AG08396 (cell line): ENCODE data around the gene TEX9.

Experiments used
- DNase-seq: peaks from one replicate; pipeline ENCODE4 v3.0.0; 2012; ENCODE audit warnings: low spot score, mixed read lengths

Gene TEX9

DNA sequence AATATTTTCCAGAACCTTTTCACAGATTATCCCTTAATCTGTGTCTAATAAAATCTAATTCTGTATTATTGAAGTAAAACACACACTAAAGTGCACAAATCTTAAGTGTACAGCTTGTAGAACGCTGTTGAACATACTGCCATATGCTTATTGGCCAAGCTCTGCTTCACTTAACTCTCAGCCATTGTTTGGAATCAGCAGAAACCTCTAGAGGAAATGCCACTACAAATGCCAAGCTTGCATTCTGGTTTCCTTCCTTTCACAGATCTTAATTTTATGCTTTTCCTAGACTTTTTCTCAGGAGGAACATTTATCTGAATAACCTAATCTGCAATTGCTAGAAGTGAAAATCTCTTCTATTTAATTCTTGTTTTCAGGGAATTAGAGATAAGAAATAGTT lies 89.6 kb downstream of the TEX9 start:
- no peak for DNase-seq

DNA sequence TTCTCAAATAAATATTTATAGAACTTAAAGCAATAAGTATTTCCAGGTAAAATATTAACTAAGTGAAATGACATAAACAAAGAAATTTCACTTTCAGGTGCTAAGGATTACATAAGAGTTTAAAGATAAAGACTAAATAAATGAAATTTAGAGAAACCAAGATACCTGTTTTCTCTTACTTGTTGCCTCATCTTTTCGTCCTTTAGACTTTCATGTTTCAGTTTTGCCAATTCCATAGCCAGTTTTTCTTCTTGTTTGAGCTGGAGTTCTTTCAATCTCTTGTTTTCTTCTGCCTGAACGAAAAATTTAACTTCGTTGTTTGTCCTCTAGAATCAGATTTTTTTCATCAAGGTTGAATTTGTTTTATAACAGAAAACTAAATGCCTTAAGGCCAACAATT lies 91.0 kb downstream of the TEX9 start:
- no peak for DNase-seq

DNA sequence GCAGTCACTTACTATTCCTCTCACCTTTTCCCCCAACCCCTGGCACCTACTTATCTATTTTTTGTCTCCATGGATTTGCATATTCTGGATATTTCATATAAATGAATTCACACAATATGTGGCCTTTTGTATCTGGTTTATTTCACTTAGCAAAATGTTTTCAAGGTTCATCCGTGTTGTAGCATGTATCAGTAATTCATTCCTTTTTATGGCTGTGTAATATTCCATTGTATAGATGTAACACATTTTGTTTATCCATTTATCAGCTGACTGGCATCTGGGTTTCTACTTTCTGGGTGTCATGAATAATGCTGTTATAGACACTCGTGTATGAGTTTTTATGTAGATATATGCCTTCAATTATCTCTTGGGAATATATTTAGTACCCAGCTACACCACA lies 93.9 kb downstream of the TEX9 start:
- DNase-seq, result no peak

DNA sequence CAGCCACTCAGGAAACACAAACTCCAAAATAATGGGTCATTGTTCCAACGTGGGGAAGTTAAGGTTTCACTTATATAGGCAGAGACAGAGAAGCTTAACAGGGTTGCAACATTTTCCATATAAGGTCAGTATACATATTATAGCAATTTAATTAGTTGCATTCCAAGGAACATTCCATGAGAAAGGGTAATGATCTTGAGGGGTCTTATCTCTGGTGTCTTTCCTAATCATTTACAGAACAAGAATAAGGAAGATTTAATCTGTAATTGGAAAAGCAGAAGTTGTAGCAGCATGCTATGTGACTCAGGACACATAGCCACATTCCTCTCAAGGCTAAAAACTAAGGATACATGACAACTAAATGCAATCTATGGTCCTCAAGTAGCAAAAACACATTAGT lies 94.8 kb downstream of the TEX9 start:
- no peak for DNase-seq

DNA sequence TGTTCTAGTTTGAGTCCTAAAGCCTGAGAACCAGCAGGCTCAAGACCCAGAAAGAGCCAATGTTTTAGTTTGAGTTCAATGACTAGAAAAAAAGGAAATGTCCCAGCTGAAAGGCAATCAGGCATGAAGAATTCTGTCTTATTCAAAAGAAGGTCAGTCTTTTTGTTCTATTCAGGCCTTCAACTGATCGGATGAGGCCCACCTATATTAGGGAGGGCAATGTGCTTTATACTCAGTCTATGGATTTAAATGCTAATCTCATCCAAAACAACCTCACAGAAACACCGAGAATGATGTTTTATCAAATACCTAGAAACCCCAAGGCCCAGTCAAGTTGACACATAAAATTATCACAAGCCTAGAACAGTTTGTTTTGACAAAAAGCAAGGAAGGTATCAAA lies 95.7 kb downstream of the TEX9 start:
- no peak for DNase-seq

DNA sequence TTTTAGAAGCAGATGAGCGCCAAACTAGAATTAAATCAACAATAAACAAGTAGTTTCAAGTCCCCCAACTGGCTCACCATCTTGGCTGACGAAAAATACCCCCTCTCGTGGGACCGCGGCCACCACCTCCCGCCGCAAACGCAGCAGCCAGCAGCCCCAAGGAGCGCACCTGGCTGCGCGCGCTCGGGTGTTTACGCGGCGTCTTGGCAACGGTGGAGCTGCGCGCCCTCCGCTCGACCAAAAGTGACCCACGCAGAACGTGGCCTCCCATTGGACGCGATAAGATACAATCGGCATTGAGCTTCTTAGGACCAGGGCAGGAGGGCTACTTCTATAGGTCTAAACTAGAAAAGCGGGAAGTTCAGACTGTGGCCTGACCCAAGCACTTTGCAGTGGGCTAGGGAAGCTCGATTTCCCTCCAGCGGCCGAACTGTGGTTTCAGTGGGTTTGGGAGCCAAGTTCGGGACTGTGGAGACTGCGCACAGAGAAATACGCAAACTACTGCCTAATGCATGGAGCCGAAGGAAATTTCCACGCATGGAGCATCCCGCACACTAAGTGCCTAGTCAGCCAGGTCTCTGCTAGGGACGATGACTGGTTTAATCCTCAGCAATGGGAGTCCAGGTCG lies 99.8 kb downstream of the TEX9 start, which contains the start of gene MNS1:
MNS1 (minus strand) TSS at position 245 of the 628 bp plus-strand sequence; CDS start at position 80, 165 bp downstream.
- DNase-seq, result peak; percentile 97

DNA sequence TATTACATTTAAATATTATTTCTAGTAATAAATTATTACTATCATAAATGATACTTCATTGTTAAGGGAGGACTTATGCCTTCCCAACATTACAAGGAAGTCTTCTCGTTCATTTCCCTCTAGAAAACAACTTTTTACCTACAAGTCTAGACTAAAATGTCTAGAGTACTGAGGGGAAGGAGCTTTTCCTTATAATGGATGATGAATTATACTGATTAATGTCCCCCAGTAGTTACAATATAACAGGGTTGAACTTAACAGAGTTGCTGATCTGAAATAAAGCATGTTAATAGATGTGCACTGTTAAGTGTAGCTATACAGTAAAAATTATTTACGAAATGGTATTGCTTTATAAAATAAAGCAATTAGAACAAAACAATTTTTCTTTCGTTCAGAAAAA lies 102.4 kb downstream of the TEX9 start:
- DNase-seq, result no peak

DNA sequence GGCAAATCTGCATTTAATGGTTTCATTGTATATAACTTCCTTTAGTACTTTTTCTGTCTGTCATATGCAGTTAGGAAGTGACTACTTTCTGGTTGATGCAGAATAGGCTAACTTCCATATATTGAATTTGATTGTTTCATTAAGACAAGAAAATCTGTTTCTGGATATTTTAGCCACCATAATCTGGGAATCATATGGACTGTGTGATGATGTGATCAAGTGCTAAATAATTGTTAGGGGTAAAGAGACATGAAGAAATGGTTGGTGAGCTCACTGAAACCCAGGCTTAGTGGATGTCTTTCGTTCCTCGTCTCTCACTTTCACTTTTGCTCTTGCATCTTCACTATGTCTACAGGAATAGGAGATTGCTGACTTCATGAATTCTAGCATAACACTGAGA lies 103.2 kb downstream of the TEX9 start:
- DNase-seq, result no peak

DNA sequence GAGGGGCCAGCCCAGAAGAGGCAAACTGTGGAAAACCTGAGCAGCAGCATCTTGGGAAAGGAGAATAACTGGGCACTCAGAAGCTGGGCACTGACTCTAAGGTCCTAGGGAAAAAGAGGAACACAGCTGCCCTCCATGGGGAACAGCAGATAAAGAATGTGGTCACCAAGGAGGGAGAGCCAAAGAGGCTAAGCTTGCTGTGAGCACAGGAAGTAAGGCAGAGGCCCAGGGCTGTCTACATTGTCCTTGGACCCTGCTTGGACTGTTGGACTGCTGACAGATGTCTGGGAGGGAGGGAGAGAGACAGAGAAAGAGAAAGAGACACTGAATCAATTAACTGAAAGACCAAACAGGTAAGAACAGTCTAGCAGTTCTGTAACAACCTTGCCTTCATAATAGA lies 104.3 kb downstream of the TEX9 start:
- no peak for DNase-seq

DNA sequence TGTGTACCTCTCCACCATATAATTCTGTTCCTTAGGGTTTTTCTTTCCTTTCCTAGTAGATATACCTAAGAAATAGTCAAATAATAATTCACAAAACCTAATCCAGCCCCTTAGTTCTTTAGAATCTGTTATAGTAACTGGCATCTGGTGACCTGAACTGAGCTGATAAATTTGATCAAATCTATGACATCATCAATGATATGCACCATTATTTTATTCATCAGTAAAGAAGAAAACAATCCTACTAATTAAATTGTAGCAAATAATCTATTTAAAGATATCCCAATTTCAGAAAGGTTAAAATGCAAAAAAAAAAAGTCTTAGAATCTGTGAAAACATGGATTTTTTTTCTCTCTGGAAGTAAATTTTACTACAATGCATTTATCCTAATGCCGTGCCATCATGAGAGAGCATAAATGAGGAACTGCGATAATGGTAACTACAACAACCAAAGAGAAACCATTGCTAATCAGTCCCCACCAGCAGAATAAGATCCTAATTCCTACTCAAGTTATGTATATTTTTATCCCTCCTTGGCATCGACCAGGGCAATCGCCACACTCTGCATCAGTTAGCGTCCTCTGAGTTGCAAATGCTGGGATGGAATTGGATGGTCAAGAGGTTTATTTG lies 106.3 kb downstream of the TEX9 start:
- DNase-seq, result no peak

DNA sequence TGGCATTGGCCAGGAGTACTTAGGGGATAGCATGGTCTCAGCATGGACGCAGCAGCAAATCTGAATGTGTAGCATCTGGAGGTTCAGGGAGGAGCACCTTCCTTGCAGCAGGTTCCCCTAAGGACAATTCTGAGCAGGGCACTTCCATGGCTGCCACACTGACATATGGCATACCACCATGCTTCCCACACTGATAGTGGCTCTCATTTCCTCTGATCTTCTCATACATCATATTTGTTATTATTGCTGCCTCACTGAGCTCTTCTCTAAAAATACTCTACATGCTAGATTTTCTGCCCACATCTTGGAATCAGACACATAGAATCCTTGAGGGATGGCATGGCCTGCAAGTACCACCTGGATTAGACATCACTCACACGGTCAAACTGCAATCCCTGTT lies 107.1 kb downstream of the TEX9 start:
- DNase-seq, result no peak

DNA sequence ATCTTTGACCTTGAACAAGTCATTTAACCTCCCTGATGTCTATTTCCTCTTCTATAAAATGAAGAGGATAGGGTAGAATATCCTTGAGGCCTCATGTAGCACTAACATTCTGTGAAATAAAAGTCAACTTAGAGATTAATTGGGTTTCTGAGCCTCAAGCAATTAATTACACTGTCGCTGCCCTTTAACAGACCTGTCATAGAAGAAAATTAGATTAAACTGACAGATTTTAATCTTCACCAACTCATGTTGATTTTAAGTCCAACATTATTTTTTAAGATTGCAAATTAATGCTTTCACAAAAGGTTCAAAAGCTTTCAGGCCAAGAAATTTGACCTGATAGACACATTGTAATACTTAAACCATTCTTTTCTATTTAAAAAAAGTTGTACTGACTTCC lies 107.8 kb downstream of the TEX9 start:
- no peak for DNase-seq

DNA sequence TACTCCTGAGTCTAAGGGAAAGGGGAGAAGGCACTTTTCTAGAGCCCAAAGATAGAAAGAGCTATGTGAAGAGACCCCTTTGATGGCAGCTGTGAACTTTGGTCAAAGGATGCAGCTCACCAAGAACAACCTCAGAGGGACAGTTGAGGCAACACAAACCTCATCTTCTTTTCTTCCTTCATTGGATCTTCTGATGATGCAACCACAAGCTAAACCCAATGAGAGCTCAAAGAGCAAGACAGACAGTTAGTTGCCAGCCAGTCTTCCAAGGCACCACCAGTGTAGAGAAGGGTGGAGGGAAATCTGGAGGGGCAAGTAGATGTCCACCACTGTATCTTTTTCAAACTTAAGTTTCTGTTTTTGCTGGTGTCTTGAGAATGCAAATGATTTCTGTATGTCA lies 110.1 kb downstream of the TEX9 start:
- no peak for DNase-seq
